ENCODE results near the gene SHISAL1. TPM values are rescaled to one million over a fixed set of nuclear protein-coding genes. Genes with fewer than 3 reads are reported as not detected.

SHISAL1 gene
- total RNA-seq, 3 donors from 2014 or later = 0.32 to 1.2 (median 0.33) TPM

DNA sequence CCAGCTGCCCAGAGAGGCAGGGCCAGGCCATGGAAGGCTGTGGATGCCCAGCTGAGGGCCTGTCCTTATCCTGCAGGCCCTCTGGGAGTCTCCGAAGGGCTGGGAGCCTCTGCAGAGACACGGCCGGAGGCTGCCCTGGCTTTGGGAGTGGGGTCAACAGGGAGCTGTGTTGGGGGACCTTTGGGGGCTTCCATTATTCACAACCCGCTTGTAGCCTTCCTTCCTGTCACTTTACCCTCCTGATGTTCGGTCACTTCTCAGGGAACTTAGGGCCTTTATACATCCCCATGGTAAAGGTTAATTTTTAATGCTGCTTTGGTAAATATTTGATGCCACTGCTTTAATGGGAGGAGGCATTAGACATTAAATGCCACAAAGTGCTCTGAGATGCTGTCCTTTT lies 44.9 kb downstream of the SHISAL1 start:
- Histone ChIP-seq H3K4me3 (no peak overlapping the region), H3K9me3 (peaks cover 0 to 4% of the 10 kb centered on the region in 2 donors), H3K27me3 (peaks cover 0 to 5% of the 10 kb centered on the region in 2 donors), H3K4me1 (no peaks in the 10 kb centered on the region), H3K36me3 (no peaks in the 10 kb centered on the region), H3K27ac (no peak overlapping the region)
- intact Hi-C loops (cut with DNase I; ENCODE audit: low total_unique reads) = no loop called here
- DNase-seq (ENCODE audit: low spot score in 2 of 2) = no peak
- TF ChIP-seq POLR2AphosphoS5 (IDR thresholded peaks at IDR 0.05) (no peak), POLR2A (IDR thresholded peaks at IDR 0.05) (no peak)
- TF ChIP-seq, protein P1, sequence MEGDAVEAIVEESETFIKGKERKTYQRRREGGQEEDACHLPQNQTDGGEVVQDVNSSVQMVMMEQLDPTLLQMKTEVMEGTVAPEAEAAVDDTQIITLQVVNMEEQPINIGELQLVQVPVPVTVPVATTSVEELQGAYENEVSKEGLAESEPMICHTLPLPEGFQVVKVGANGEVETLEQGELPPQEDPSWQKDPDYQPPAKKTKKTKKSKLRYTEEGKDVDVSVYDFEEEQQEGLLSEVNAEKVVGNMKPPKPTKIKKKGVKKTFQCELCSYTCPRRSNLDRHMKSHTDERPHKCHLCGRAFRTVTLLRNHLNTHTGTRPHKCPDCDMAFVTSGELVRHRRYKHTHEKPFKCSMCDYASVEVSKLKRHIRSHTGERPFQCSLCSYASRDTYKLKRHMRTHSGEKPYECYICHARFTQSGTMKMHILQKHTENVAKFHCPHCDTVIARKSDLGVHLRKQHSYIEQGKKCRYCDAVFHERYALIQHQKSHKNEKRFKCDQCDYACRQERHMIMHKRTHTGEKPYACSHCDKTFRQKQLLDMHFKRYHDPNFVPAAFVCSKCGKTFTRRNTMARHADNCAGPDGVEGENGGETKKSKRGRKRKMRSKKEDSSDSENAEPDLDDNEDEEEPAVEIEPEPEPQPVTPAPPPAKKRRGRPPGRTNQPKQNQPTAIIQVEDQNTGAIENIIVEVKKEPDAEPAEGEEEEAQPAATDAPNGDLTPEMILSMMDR (IDR thresholded peaks at IDR 0.05) = no peak

DNA sequence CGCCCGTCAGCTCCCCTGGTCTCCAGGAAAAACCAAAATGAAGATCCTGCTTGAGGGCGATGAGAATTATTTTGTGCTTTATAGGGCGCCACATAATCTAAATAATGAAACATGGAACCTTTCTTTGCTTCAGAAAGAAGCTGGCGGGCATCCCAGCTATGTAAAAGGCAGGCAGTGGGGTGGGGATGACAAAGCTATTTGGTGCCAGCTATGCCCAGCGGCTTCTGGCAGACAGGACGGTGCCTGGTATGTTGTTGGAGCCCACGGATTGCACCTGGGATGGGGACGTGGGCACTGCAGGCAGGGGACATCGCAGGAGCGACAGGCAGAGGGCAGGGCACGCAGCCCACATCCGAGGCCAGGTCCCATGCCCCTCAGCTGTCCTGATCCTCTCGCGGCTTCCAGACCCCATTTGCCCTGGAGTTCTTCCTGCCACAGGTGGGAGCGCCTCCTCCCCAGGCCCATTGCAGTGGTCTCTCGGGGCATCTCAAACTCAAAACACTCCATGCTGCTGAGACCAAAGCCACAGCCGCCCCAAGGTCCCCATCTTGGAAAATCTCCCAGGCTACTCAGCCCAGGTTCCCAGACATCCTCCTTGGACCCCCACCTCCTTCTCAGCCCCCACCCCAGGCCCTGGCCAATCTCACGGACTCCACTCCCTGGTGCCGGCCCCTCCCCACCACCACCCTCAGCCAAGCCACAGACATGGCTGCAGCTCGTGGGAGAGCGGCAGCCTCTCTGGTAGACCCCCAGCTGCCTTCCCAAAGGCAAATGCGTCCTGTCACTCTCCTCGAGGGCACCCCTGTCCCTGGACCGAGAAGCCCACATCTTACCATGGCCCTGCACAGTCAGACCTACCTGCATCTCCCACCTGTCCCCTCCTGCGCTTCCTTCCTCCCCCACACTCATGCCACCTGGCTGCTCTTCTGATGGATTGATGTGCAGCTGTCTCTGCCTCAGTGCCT lies 45.7 kb downstream of the SHISAL1 start:
- Histone ChIP-seq H3K36me3 (no peaks in the 10 kb centered on the region), H3K4me3 (no peak overlapping the region), H3K27ac (no peak overlapping the region), H3K9me3 (peaks cover 0 to 4% of the 10 kb centered on the region in 2 donors), H3K4me1 (no peaks in the 10 kb centered on the region), H3K27me3 (peaks cover 0 to 5% of the 10 kb centered on the region in 2 donors)
- peak in 1 of 2 donors; percentile 24 for DNase-seq (ENCODE audit: low spot score in 2 of 2)
- intact Hi-C loops (cut with DNase I; ENCODE audit: low total_unique reads) = no loop called here
- TF ChIP-seq POLR2A (IDR thresholded peaks at IDR 0.05) (no peak), POLR2AphosphoS5 (IDR thresholded peaks at IDR 0.05) (no peak)
- TF ChIP-seq, protein P1 (IDR thresholded peaks at IDR 0.05) = no peak

DNA sequence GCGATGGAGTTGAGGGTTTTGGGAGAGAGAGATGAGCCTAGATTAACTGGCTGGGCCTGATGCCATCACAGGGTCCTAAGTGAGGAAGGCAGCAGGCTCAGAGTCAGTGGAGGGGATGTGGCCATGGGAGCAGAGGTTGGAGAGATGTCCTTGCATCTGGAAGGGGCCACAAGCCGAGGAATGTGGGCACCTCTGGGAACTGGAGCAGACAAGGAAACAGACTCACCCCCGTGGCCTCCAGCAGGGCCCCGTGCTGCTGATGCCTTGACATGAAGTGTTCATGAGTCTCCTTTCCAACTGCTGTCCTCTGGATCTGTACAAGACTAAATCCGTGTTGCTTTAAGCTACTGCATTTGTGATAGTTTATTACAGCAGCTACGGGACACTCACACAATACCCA lies 49.2 kb downstream of the SHISAL1 start:
- Histone ChIP-seq H3K9me3 (peaks cover 0 to 4% of the 10 kb centered on the region in 2 donors), H3K27me3 (peaks cover 0 to 5% of the 10 kb centered on the region in 2 donors), H3K4me3 (no peak overlapping the region), H3K4me1 (no peaks in the 10 kb centered on the region), H3K27ac (no peak overlapping the region), H3K36me3 (no peaks in the 10 kb centered on the region)
- DNase-seq (ENCODE audit: low spot score in 2 of 2) = no peak
- intact Hi-C loops (cut with DNase I; ENCODE audit: low total_unique reads) = no loop called here
- TF ChIP-seq POLR2AphosphoS5 (IDR thresholded peaks at IDR 0.05) = no peak

DNA sequence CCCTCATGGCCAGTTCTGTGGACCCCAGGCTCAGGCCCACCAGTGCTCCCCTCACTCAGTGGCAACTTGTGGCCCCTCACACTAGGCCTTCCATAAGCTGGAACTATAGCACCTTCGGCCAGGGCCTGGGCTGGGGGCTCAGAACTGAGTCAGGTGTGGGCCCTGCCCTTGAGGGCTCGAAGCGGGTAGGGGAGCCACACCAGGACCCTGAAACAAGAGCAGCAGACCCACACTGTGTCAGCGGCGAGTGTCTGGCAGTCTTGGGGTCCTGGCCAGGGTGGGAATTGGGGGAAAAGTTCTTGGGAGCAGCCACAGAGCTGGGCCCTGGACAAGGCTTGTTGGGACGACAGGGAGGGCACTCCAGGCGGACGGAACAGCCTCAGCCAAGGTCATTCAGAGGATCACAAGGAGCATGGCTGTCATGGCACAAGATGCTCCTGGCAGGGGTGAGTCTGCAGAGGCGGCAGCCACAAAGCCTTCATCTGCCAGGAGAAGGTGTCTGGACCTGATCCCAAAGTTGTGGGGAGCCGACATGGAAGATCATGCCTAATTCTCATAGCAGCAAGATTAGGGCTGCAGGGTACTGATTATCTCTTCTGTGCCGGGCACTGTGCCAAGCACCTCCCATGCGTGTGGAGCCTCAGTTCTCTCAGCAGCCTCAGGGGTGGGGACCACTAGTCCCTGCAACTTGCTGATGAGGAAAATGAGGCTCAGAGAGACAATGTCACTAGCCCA lies 50.7 kb downstream of the SHISAL1 start:
- intact Hi-C loops (cut with DNase I; ENCODE audit: low total_unique reads) = no loop called here

DNA sequence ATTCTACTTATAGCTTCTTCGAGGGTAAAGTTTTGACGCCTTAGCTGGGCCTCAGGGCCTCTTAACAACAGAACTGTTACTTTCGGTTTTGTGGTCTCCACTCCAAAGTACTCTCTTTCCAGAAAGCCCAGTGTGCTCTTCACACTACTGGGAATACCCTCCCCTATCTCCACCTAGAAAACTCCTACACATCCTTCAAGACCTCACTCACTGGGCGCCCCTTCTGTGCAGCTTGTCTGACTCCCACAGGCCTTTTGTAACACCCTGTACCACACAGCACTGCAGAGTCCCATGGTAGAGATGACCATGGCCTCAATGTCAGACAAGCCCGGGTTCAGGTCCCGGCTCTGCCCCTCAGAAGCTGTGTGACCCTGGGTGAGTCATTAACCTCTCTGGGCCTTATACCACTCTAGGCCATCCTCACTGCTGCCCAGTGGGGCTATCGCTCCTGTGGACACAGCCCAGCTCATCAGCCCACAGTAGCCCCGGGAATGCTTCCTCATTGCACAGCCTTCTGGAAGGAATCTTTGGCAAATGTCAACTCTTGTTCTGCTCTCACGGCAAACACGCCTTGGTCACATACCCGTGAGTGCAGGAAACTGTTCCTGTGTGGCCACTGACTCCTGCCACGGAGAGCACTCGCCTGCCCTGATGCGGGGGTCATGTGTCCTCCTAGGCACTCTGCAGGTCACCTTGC lies 51.4 kb downstream of the SHISAL1 start:
- no peaks in the 10 kb centered on the region for H3K36me3 ChIP-seq
- TF ChIP-seq POLR2AphosphoS5 (IDR thresholded peaks at IDR 0.05) (no peak), POLR2A (IDR thresholded peaks at IDR 0.05) (no peak)
- TF ChIP-seq, protein P1 (IDR thresholded peaks at IDR 0.05) = no peak
- H3K27me3 ChIP-seq = peaks cover 0 to 5% of the 10 kb centered on the region in 2 donors
- peak in 1 of 2 donors; percentile 40 for DNase-seq (ENCODE audit: low spot score in 2 of 2)
- no peaks in the 10 kb centered on the region for H3K4me1 ChIP-seq
- no peak overlapping the region for H3K27ac ChIP-seq
- H3K9me3 ChIP-seq = peaks cover 0 to 4% of the 10 kb centered on the region in 2 donors
- no peak overlapping the region for H3K4me3 ChIP-seq
- intact Hi-C loops (cut with DNase I; ENCODE audit: low total_unique reads) = no loop called here

More for the DNA sequence above, 50.7 kb downstream of the SHISAL1 start:
- peaks cover 0 to 4% of the 10 kb centered on the region in 2 donors for H3K9me3 ChIP-seq
- no peak for DNase-seq (ENCODE audit: low spot score in 2 of 2)
- no peak overlapping the region for H3K27ac ChIP-seq
- no peak overlapping the region for H3K4me3 ChIP-seq
- peaks cover 0 to 5% of the 10 kb centered on the region in 2 donors for H3K27me3 ChIP-seq
- H3K4me1 ChIP-seq = no peaks in the 10 kb centered on the region
- TF ChIP-seq, protein P1 (IDR thresholded peaks at IDR 0.05) = no peak
- no peak for TF ChIP-seq POLR2AphosphoS5 (IDR thresholded peaks at IDR 0.05)
- TF ChIP-seq POLR2A (IDR thresholded peaks at IDR 0.05) = no peak
- H3K36me3 ChIP-seq = no peaks in the 10 kb centered on the region
